Smooth muscle cell (in vitro differentiated cells): ENCODE data around the gene OXCT1. TPM values are rescaled to one million over a fixed set of nuclear protein-coding genes. Genes with fewer than 3 reads are reported as not detected.

Experiments used
- DNase-seq: peaks from one replicate; lab custom pipeline; 2025; ENCODE audit not compliant: unreplicated experiment; lab: John Stamatoyannopoulos, UW
- H2AFZ ChIP-seq: fragments of 200-600 bp; sonication (generic); 2 replicates; pipeline ENCODE4 v1.6.0; 2016; ENCODE audit warnings: antibody characterized with exemption, low read depth, mild to moderate bottlenecking
- H3F3A ChIP-seq: fragments of 200-600 bp; sonication (generic); 2 replicates; pipeline ENCODE4 v1.6.0; 2017; ENCODE audit warnings: antibody characterized with exemption, low read depth
- H3K27ac ChIP-seq: fragments of 200-600 bp; sonication (generic); 2 replicates; pipeline ENCODE4 v1.5.1; 2016; ENCODE audit warnings: low read depth, mild to moderate bottlenecking
- H3K27me3 ChIP-seq: fragments of 200-600 bp; sonication (generic); 2 replicates; pipeline ENCODE4 v1.6.1; 2016; ENCODE audit warnings: low read depth, mild to moderate bottlenecking
- H3K36me3 ChIP-seq: fragments of 200-600 bp; sonication (generic); 2 replicates; pipeline ENCODE4 v1.5.1; 2016; ENCODE audit warnings: low read depth
- H3K4me1 ChIP-seq: fragments of 200-600 bp; sonication (generic); 2 replicates; pipeline ENCODE4 v1.5.1; 2016; ENCODE audit warnings: low read depth
- H3K4me2 ChIP-seq: fragments of 200-600 bp; sonication (generic); 2 replicates; pipeline ENCODE4 v1.6.0; 2016; ENCODE audit warnings: mild to moderate bottlenecking
- H3K4me3 ChIP-seq: fragments of 200-600 bp; sonication (generic); 2 replicates; pipeline ENCODE4 v1.5.1; 2016; ENCODE audit warnings: mild to moderate bottlenecking
- H3K79me2 ChIP-seq: fragments of 200-600 bp; sonication (generic); 2 replicates; pipeline ENCODE4 v1.6.0; 2016; ENCODE audit warnings: low read depth, mild to moderate bottlenecking
- H3K9ac ChIP-seq: fragments of 200-600 bp; sonication (generic); 2 replicates; pipeline ENCODE4 v1.6.0; 2016; ENCODE audit warnings: low read depth
- H3K9me3 ChIP-seq: fragments of 200-600 bp; sonication (generic); replicated peaks from 2 replicates; pipeline ENCODE4 v1.5.1; 2016; ENCODE audit warnings: low read depth
- H4K20me1 ChIP-seq: fragments of 200-600 bp; sonication (generic); 2 replicates; pipeline ENCODE4 v1.6.0; 2016; ENCODE audit warnings: low read depth
- WGBS: methylation state at CpG from one replicate; pipeline ENCODE4 v1.1.7; 2016; ENCODE audit warnings: low lambda C conversion rate; 5-methylcytosine and 5-hydroxymethylcytosine counted together
- polyA plus RNA-seq: library from polyadenylated mRNA; unstranded; fragments of >200 nt; fragmentation: Nextera tagmentation; extraction: Ambion mirVana; gene quantifications from 2 replicates; pipeline ENCODE4 v1.2.1, GENCODE V29; 2016
- total RNA-seq: library from RNA; depleted of rRNA; stranded (reverse); fragments of >200 nt; gene quantifications from 2 replicates; pipeline ENCODE4 v1.2.3, GENCODE V29; 2014
- TF ChIP-seq, protein P1 (sequence below): fragments of 200-600 bp; sonication (generic); IDR thresholded peaks from 2 replicates; pipeline ENCODE4 v1.5.1; 2017; ENCODE audit warnings: borderline replicate concordance, mild to moderate bottlenecking, antibody characterized with exemption; ENCODE audit not compliant: insufficient read depth, poor library complexity, severe bottlenecking

Gene OXCT1
- total and polyA plus RNA-seq, 2 experiments from 2014 or later: 10.0 to 16.7 TPM

DNA sequence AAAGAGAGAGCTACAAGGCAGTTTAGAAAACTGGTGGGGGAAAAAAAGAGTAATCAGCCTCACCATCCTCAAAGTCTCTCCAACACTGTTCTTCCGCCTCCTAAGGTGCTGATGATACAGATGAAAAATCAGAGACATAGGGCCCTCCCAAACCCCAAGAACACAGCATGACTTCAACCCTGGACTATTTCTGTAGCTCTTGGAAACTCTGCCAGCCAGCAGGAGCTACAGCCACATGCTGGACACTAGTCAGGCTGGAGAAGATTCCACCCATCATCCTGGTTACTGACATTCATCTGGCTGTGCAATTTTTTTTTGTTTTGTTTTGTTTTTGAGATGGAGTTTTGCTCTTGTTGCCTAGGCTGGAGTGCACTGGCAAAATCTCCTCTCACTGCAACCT lies 42.4 kb downstream of the OXCT1 start:
- WGBS: 95% methylated on average over 1 of the region's 1 CpG
- no peaks in the 10 kb centered on the region for H4K20me1 ChIP-seq
- no peak for DNase-seq

GRCh38 chr5:41822036-41822435 lies 48.2 kb downstream of the OXCT1 start:
- 90% methylated on average over 3 of the region's 3 CpGs for WGBS
- no peaks in the 10 kb centered on the region for H3K36me3 ChIP-seq
- H3K4me2 ChIP-seq: no peak overlapping the region
- H2AFZ ChIP-seq: no peak overlapping the region
- H3K4me1 ChIP-seq: no peaks in the 10 kb centered on the region
- no peak for DNase-seq
- TF ChIP-seq, protein P1, sequence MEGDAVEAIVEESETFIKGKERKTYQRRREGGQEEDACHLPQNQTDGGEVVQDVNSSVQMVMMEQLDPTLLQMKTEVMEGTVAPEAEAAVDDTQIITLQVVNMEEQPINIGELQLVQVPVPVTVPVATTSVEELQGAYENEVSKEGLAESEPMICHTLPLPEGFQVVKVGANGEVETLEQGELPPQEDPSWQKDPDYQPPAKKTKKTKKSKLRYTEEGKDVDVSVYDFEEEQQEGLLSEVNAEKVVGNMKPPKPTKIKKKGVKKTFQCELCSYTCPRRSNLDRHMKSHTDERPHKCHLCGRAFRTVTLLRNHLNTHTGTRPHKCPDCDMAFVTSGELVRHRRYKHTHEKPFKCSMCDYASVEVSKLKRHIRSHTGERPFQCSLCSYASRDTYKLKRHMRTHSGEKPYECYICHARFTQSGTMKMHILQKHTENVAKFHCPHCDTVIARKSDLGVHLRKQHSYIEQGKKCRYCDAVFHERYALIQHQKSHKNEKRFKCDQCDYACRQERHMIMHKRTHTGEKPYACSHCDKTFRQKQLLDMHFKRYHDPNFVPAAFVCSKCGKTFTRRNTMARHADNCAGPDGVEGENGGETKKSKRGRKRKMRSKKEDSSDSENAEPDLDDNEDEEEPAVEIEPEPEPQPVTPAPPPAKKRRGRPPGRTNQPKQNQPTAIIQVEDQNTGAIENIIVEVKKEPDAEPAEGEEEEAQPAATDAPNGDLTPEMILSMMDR: no peak
- no peak overlapping the region for H3K27ac ChIP-seq
- no peak overlapping the region for H3K9ac ChIP-seq
- no peaks in the 10 kb centered on the region for H3K79me2 ChIP-seq
- H3F3A ChIP-seq: no peaks in the 10 kb centered on the region
- H3K9me3 ChIP-seq: no peaks in the 10 kb centered on the region
- no peaks in the 10 kb centered on the region for H4K20me1 ChIP-seq
- no peak overlapping the region for H3K4me3 ChIP-seq
- H3K27me3 ChIP-seq: no peaks in the 10 kb centered on the region

More for the DNA sequence above, 42.4 kb downstream of the OXCT1 start:
- H2AFZ ChIP-seq: no peak overlapping the region
- no peaks in the 10 kb centered on the region for H3K27me3 ChIP-seq
- TF ChIP-seq, protein P1: no peak
- H3K36me3 ChIP-seq: peaks cover 4% of the 10 kb centered on the region
- H3K79me2 ChIP-seq: no peaks in the 10 kb centered on the region
- H3K9me3 ChIP-seq: no peaks in the 10 kb centered on the region
- H3K27ac ChIP-seq: no peak overlapping the region
- H3K4me1 ChIP-seq: no peaks in the 10 kb centered on the region
- no peak overlapping the region for H3K4me3 ChIP-seq
- no peaks in the 10 kb centered on the region for H3F3A ChIP-seq
- no peak overlapping the region for H3K4me2 ChIP-seq
- no peak overlapping the region for H3K9ac ChIP-seq

GRCh38 chr5:41821051-41821450 lies 49.2 kb downstream of the OXCT1 start:
- Histone ChIP-seq H3K79me2 (no peaks in the 10 kb centered on the region), H3K36me3 (no peaks in the 10 kb centered on the region), H3K4me2 (no peak overlapping the region), H3K27me3 (no peaks in the 10 kb centered on the region), H3K27ac (no peak overlapping the region), H2AFZ (no peak overlapping the region), H3K4me1 (no peaks in the 10 kb centered on the region), H3K4me3 (no peak overlapping the region), H3K9me3 (no peaks in the 10 kb centered on the region), H3F3A (no peaks in the 10 kb centered on the region), H4K20me1 (no peaks in the 10 kb centered on the region), H3K9ac (no peak overlapping the region)
- no peak for DNase-seq
- TF ChIP-seq, protein P1: no peak

- 100% methylated on average over 2 of the region's 2 CpGs for WGBS
- no peaks in the 10 kb centered on the region for H3K4me1 ChIP-seq
- no peaks in the 10 kb centered on the region for H3K27me3 ChIP-seq
- H3K36me3 ChIP-seq: no peaks in the 10 kb centered on the region
- no peak for DNase-seq
- H2AFZ ChIP-seq: no peak overlapping the region
- H3K4me2 ChIP-seq: no peak overlapping the region
- no peak overlapping the region for H3K27ac ChIP-seq
- no peak overlapping the region for H3K4me3 ChIP-seq
- no peaks in the 10 kb centered on the region for H3F3A ChIP-seq
- H4K20me1 ChIP-seq: no peaks in the 10 kb centered on the region
- no peak overlapping the region for H3K9ac ChIP-seq
- TF ChIP-seq, protein P1: no peak
- no peaks in the 10 kb centered on the region for H3K9me3 ChIP-seq
- no peaks in the 10 kb centered on the region for H3K79me2 ChIP-seq
These were observed 50.1 kb downstream of the OXCT1 start for GRCh38 chr5:41820150-41820549.
